HL-60 (cell line): ENCODE results near the gene PCDHGA12.
"Not testable (repeated sequence)": the region's sequence is repeated elsewhere in the genome, so short reads cannot be mapped to it uniquely, and the experiment has no call there.

Experiments used
- DNase-seq, 2 experiments: peaks; one replicate each; pipeline ENCODE4 v3.0.0-alpha.2; 2010 to 2020; ENCODE audit warnings: low read depth in 1 of 2, low spot score in 1 of 2
- H3K27ac ChIP-seq: fragments of 250-450 bp; sonication (Bioruptor Pico); replicated peaks from 2 replicates; pipeline ENCODE4 v1.5.1; 2020; ENCODE audit warnings: mild to moderate bottlenecking, moderate library complexity
- H3K27me3 ChIP-seq: fragments of 250-450 bp; sonication (Bioruptor Pico); 2 replicates; pipeline ENCODE4 v1.5.1; 2021; ENCODE audit warnings: mild to moderate bottlenecking, moderate library complexity; ENCODE audit not compliant: insufficient read depth, poor library complexity, severe bottlenecking
- H3K4me3 ChIP-seq: replicated peaks from 2 replicates; pipeline ENCODE4 v1.5.1; 2011; ENCODE audit warnings: mild to moderate bottlenecking, control low read depth, low read length; ENCODE audit not compliant: insufficient read depth
- CTCF ChIP-seq: IDR thresholded peaks from one replicate; pipeline ENCODE4 v1.5.1; 2011; ENCODE audit warnings: low read length, control low read depth, inconsistent platforms; ENCODE audit not compliant: insufficient read depth
- GABPA ChIP-seq: IDR thresholded peaks from 2 replicates; pipeline ENCODE4 v1.6.1; 2012; ENCODE audit warnings: low read depth
- POLR2AphosphoS5 ChIP-seq: IDR thresholded peaks from 2 replicates; pipeline ENCODE4 v1.6.1; 2012; ENCODE audit warnings: low read depth
- REST ChIP-seq: IDR thresholded peaks from 2 replicates; pipeline ENCODE4 v1.6.1; 2012; ENCODE audit warnings: low read depth; ENCODE audit not compliant: insufficient replicate concordance
- SPI1 ChIP-seq: IDR thresholded peaks from 2 replicates; pipeline ENCODE4 v1.6.1; 2012; ENCODE audit warnings: low read depth, mild to moderate bottlenecking, borderline replicate concordance

The PCDHGA12 gene

GRCh38 chr5:141417494-141418172 lies 12.7 kb upstream of the PCDHGA12 start, which contains the start of gene PCDHGB7:
Gene PCDHGB7 (plus strand): TSS chr5:141417677. CDS start chr5:141417860, 183 bp downstream.
- TF ChIP-seq CTCF = peak; percentile 75
- H3K4me3 ChIP-seq = peak within 1 kb of the TSS; percentile 51
- peak in 1 of 2 experiments; percentile 79 for DNase-seq
- not testable (repeated sequence) for H3K27ac ChIP-seq
- H3K27me3 ChIP-seq = peaks cover 12% of the 10 kb centered on the region

- TF ChIP-seq CTCF (no peak), SPI1 (no peak), POLR2AphosphoS5 (no peak), GABPA (no peak), REST (no peak)
- no peak overlapping the region for H3K4me3 ChIP-seq
- no peak overlapping the region for H3K27ac ChIP-seq
- no peak for DNase-seq
- H3K27me3 ChIP-seq = peaks cover 9% of the 10 kb centered on the region
Observed at GRCh38 chr5:141419074-141419880, 11.0 kb upstream of the PCDHGA12 start.

GRCh38 chr5:141420855-141421488 lies 9.3 kb upstream of the PCDHGA12 start, which contains the start of gene PCDHGA11:
Gene PCDHGA11 (plus strand): TSS chr5:141421051. CDS start chr5:141421228, 177 bp downstream.
- Histone ChIP-seq H3K4me3 (peak within 1 kb of the TSS; percentile 69), H3K27ac (no peak within 1 kb of the TSS), H3K27me3 (peaks cover 13% of the 10 kb centered on the region)
- TF ChIP-seq SPI1 = no peak
- TF ChIP-seq CTCF = peak; percentile 60
- peak in 1 of 2 experiments; percentile 68 for DNase-seq

- TF ChIP-seq POLR2AphosphoS5 (no peak), REST (no peak), SPI1 (no peak), GABPA (no peak), CTCF (no peak)
- H3K27me3 ChIP-seq = peaks cover 13% of the 10 kb centered on the region
- H3K27ac ChIP-seq = no peak overlapping the region
- DNase-seq = no peak
- H3K4me3 ChIP-seq = peak overlapping the region; percentile 69
Observed at GRCh38 chr5:141421489-141421855, 8.8 kb upstream of the PCDHGA12 start.
